ENCODE results near the gene DLD. TPM values are rescaled to one million over a fixed set of nuclear protein-coding genes. Genes with fewer than 3 reads are reported as not detected.
A peak's percentile ranks its signal among the peaks of the same experiment; 100 is the strongest.

The DLD gene
- total and polyA plus RNA-seq, 9 of the 15 experiments (the other 6 are each of a cell fraction or from before 2014, with no cell fraction given) = 130 to 639 (median 247) TPM

DNA sequence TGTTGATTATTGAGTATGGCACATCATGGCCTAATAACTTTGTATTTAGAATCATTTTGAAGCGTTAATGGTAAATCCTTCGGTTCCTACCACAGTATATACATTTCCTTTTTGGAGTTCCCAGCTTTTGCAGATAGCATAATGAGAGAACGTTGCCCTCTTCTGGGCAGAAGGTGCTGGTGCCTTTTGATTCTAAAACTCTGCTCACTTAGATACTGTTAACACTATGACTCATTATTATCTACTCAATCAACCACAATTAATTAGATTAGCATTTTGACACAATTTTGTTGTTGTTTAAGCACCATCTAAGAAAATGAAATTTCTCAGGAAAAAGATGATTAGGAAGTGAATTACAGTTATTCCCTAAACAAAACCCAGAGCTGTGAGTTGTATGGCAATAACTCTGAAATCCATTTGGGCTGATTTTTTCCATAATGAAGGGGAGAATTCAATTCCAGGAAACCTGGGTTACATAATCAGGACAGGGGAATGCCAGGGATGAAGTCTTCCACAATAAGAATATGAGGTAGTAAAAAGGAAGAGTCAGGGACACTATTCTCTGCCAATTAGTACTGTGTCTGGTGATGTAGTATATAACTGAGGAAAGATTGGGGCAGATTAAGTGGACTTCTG lies 11.5 kb upstream of the DLD start (continued):
- TF ChIP-seq, protein P1, sequence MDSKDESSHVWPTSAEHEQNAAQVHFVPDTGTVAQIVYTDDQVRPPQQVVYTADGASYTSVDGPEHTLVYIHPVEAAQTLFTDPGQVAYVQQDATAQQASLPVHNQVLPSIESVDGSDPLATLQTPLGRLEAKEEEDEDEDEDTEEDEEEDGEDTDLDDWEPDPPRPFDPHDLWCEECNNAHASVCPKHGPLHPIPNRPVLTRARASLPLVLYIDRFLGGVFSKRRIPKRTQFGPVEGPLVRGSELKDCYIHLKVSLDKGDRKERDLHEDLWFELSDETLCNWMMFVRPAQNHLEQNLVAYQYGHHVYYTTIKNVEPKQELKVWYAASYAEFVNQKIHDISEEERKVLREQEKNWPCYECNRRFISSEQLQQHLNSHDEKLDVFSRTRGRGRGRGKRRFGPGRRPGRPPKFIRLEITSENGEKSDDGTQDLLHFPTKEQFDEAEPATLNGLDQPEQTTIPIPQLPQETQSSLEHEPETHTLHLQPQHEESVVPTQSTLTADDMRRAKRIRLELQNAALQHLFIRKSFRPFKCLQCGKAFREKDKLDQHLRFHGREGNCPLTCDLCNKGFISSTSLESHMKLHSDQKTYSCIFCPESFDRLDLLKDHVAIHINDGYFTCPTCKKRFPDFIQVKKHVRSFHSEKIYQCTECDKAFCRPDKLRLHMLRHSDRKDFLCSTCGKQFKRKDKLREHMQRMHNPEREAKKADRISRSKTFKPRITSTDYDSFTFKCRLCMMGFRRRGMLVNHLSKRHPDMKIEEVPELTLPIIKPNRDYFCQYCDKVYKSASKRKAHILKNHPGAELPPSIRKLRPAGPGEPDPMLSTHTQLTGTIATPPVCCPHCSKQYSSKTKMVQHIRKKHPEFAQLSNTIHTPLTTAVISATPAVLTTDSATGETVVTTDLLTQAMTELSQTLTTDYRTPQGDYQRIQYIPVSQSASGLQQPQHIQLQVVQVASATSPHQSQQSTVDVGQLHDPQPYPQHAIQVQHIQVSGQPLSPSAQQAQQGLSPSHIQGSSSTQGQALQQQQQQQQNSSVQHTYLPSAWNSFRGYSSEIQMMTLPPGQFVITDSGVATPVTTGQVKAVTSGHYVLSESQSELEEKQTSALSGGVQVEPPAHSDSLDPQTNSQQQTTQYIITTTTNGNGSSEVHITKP (IDR thresholded peaks at IDR 0.05; ENCODE audit: partially characterized antibody) = no peak
- no peak for TF ChIP-seq ZNF589 (CRISPR knock-in tag; IDR thresholded peaks at IDR 0.05; ENCODE audit: low read depth)
- no peak for TF ChIP-seq JUNB (CRISPR knock-in tag; conservative IDR thresholded peaks at IDR 0.05)
- TF ChIP-seq ZNF551 (CRISPR knock-in tag; IDR thresholded peaks at IDR 0.05) = no peak
- peak in 1 of 2 experiments; percentile 76; a peak in 1 of 4 replicates for TF ChIP-seq MCM7 (IDR thresholded peaks at IDR 0.05)
- TF ChIP-seq SAP30 (IDR thresholded peaks at IDR 0.05; ENCODE audit: borderline replicate concordance, insufficient read depth, low read depth, low read length, poor library complexity, severe bottlenecking) = no peak
- no peak for TF ChIP-seq POLR2A (conservative IDR thresholded peaks at IDR 0.05)
- TF ChIP-seq, protein P2, sequence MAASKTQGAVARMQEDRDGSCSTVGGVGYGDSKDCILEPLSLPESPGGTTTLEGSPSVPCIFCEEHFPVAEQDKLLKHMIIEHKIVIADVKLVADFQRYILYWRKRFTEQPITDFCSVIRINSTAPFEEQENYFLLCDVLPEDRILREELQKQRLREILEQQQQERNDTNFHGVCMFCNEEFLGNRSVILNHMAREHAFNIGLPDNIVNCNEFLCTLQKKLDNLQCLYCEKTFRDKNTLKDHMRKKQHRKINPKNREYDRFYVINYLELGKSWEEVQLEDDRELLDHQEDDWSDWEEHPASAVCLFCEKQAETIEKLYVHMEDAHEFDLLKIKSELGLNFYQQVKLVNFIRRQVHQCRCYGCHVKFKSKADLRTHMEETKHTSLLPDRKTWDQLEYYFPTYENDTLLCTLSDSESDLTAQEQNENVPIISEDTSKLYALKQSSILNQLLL (CRISPR knock-in tag; IDR thresholded peaks at IDR 0.05; ENCODE audit: borderline replicate concordance) = no peak
- TF ChIP-seq BRD4 (IDR thresholded peaks at IDR 0.05) = no peak
- no peak for TF ChIP-seq SNAPC5 (CRISPR knock-in tag; IDR thresholded peaks at IDR 0.05)
- TF ChIP-seq TCF15 (CRISPR knock-in tag; IDR thresholded peaks at IDR 0.05) = no peak
- no peak for TF ChIP-seq RFX1 (IDR thresholded peaks at IDR 0.05)
- TF ChIP-seq POLR2H (tag; IDR thresholded peaks at IDR 0.05; ENCODE audit: low read depth) = no peak; the same call in 1 of the 2 replicates
- no peak for TF ChIP-seq NONO (IDR thresholded peaks at IDR 0.05; ENCODE audit: low read depth in 2 of 2, low read length in 1 of 2)
- TF ChIP-seq ZSCAN29 (IDR thresholded peaks at IDR 0.05) = peak; percentile 74
- TF ChIP-seq ZBTB5 (IDR thresholded peaks at IDR 0.05) = no peak
- TF ChIP-seq, protein P3, sequence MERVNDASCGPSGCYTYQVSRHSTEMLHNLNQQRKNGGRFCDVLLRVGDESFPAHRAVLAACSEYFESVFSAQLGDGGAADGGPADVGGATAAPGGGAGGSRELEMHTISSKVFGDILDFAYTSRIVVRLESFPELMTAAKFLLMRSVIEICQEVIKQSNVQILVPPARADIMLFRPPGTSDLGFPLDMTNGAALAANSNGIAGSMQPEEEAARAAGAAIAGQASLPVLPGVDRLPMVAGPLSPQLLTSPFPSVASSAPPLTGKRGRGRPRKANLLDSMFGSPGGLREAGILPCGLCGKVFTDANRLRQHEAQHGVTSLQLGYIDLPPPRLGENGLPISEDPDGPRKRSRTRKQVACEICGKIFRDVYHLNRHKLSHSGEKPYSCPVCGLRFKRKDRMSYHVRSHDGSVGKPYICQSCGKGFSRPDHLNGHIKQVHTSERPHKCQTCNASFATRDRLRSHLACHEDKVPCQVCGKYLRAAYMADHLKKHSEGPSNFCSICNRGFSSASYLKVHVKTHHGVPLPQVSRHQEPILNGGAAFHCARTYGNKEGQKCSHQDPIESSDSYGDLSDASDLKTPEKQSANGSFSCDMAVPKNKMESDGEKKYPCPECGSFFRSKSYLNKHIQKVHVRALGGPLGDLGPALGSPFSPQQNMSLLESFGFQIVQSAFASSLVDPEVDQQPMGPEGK (CRISPR knock-in tag; IDR thresholded peaks at IDR 0.05; ENCODE audit: borderline replicate concordance) = no peak
- TF ChIP-seq FOSL1 (tag; conservative IDR thresholded peaks at IDR 0.05) = peak; percentile 97
- no peak for TF ChIP-seq NEUROD1 (IDR thresholded peaks at IDR 0.05; ENCODE audit: borderline replicate concordance, low read depth, low read length, partially characterized antibody)
